Keratinocyte (primary cell): ENCODE measurements around the gene NFASC. TPM values are rescaled to one million over a fixed set of nuclear protein-coding genes. Genes with fewer than 3 reads are reported as not detected.

ENCODE experiments used
- DNase-seq: peaks from one replicate; pipeline ENCODE4 v3.0.0-alpha.2; 2011; ENCODE audit warnings: low read depth, missing footprints, low spot score
- FAIRE-seq: peaks from 2 replicates; lab custom pipeline; 2011; peaks lifted over from hg19 to GRCh38; lab: Jason Lieb, UNC
- H2AFZ ChIP-seq: 2 replicates; pipeline ENCODE4 v1.6.0; 2012; ENCODE audit warnings: low read length, control low read depth, inconsistent platforms; ENCODE audit not compliant: control insufficient read depth
- H3K27ac ChIP-seq: 2 replicates; pipeline ENCODE4 v1.5.1; 2011; ENCODE audit warnings: low read length; ENCODE audit not compliant: control insufficient read depth, insufficient read depth
- H3K27me3 ChIP-seq: 3 replicates; pipeline ENCODE4 v1.6.0; 2011; ENCODE audit warnings: low read length; ENCODE audit not compliant: control insufficient read depth, insufficient read depth; ENCODE audit errors: extremely low read depth
- H3K36me3 ChIP-seq, 2 experiments: 2 replicates in 1 of 2; 3 replicates in 1 of 2; pipeline ENCODE4 v1.5.1; 2011; ENCODE audit warnings: low read length in 2 of 2, mild to moderate bottlenecking in 1 of 2; ENCODE audit not compliant: control insufficient read depth in 2 of 2, insufficient read depth in 2 of 2; ENCODE audit errors: extremely low read depth in 1 of 2
- H3K4me1 ChIP-seq: 3 replicates; pipeline ENCODE4 v1.5.1; 2011; ENCODE audit warnings: low read length; ENCODE audit not compliant: control insufficient read depth, insufficient read depth; ENCODE audit errors: extremely low read depth
- H3K4me2 ChIP-seq: 3 replicates; pipeline ENCODE4 v1.6.0; 2011; ENCODE audit warnings: low read depth, low read length; ENCODE audit not compliant: control insufficient read depth, insufficient read depth; ENCODE audit errors: extremely low read depth
- H3K4me3 ChIP-seq, 3 experiments: fragments of 200-600 bp in 1 of 3; sonication (generic) in 1 of 3; 2 replicates in 2 of 3; 3 replicates in 1 of 3; pipeline ENCODE4 v1.5.1; 2011 to 2016; ENCODE audit warnings: low read length in 3 of 3, mild to moderate bottlenecking in 3 of 3, control low read depth in 2 of 3, inconsistent platforms in 1 of 3, low read depth in 1 of 3, mixed read lengths in 1 of 3, mixed run types in 1 of 3, moderate library complexity in 1 of 3; ENCODE audit not compliant: control insufficient read depth in 2 of 3, insufficient read depth in 2 of 3; ENCODE audit errors: extremely low read depth in 1 of 3
- H3K79me2 ChIP-seq: 2 replicates; pipeline ENCODE4 v1.6.0; 2012; ENCODE audit warnings: low read length; ENCODE audit not compliant: control insufficient read depth, insufficient read depth
- H3K9ac ChIP-seq: 3 replicates; pipeline ENCODE4 v1.6.0; 2011; ENCODE audit warnings: low read length; ENCODE audit not compliant: control insufficient read depth, insufficient read depth; ENCODE audit errors: extremely low read depth
- H3K9me1 ChIP-seq: 3 replicates; pipeline ENCODE4 v1.6.0; 2011; ENCODE audit warnings: low read length; ENCODE audit not compliant: control insufficient read depth, insufficient read depth; ENCODE audit errors: extremely low read depth
- H3K9me3 ChIP-seq: 2 replicates; pipeline ENCODE4 v1.5.1; 2012; ENCODE audit warnings: low read depth, low read length; ENCODE audit not compliant: control insufficient read depth
- H4K20me1 ChIP-seq: 3 replicates; pipeline ENCODE4 v1.6.0; 2011; ENCODE audit warnings: low read length; ENCODE audit not compliant: control insufficient read depth, insufficient read depth; ENCODE audit errors: extremely low read depth
- EZH2 ChIP-seq: IDR thresholded peaks from one replicate; pipeline ENCODE4 v1.6.1; 2012; ENCODE audit warnings: inconsistent platforms, mild to moderate bottlenecking, low read length, moderate library complexity
- dilution Hi-C: fragments of 300-500 bp; cut with MboI; formaldehyde crosslinking; loops from one replicate; pipeline ENCODE4 v1.7.0; 2020; ENCODE audit warnings: low sequenced_read_pairs; ENCODE audit not compliant: extremely low pct_ligation_motif_present
- polyA plus RNA-seq, 5 experiments: library from polyadenylated mRNA; depleted of rRNA in 3 of 5; stranded (reverse) in 3 of 5; stranded (forward) in 1 of 5; unstranded in 1 of 5; fragments of >200 nt; gene quantifications; 1 replicate in 1 of 5; 2 replicates in 3 of 5; 3 replicates in 1 of 5; pipeline versions ENCODE4 v1.2.1 to v1.2.3, GENCODE V29; 2011 to 2012; ENCODE audit warnings: missing spikeins in 2 of 5, low read depth in 1 of 5, low replicate concordance in 1 of 5
- TF ChIP-seq, protein P1 (sequence below), 3 experiments: IDR thresholded peaks in 1 of 3; conservative IDR thresholded peaks in 1 of 3; optimal IDR thresholded peaks in 1 of 3; 2 replicates in 2 of 3; 3 replicates in 1 of 3; pipeline versions ENCODE3 to v1.5.1; 2011; ENCODE audit warnings: low read length in 3 of 3, mild to moderate bottlenecking in 3 of 3, moderate library complexity in 2 of 3, control low read depth in 1 of 3, inconsistent platforms in 1 of 3; ENCODE audit not compliant: insufficient read depth in 2 of 3; ENCODE audit errors: extremely low read depth in 1 of 3

The NFASC gene
- polyA plus RNA-seq, 1 donor (not counting 4 experiments of a cell fraction or from before 2014, with no cell fraction given): 4.3 TPM

DNA sequence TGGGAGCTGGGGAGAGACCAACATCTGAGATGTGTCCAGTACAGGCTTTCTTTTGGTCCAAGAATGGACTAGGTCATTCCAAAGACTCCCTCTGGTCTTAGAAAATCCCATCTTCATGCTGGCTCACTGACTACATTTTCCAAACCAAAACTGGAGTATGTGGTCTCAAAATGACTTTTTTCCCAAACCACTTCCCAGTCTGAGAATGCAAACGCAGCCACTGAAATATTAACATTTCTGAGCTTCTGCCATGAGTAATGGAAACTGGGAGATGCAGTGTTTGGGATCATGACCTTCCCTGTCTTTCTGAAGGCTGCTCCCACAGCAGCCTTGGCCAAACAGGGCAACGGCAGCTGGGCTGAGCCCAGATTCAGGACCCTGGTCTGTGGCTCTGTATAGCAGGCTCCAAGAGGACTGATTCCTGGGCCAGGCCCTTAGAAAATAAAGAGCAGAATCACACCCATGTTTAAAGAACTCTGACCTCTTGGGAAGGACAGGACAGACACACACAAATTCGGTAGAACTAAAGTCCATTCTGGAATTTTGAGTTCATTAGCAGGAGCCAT is 110.3 kb downstream of the NFASC start:
- no peak overlapping the region for H2AFZ ChIP-seq
- H3K4me3 ChIP-seq: no peak overlapping the region
- no peak overlapping the region for H3K27ac ChIP-seq
- dilution Hi-C loops: no loop called here
- H3K9me1 ChIP-seq: no peaks in the 10 kb centered on the region
- H3K9ac ChIP-seq: no peak overlapping the region
- FAIRE-seq: no peak
- no peaks in the 10 kb centered on the region for H3K9me3 ChIP-seq
- H3K27me3 ChIP-seq: no peaks in the 10 kb centered on the region
- no peaks in the 10 kb centered on the region for H3K36me3 ChIP-seq
- TF ChIP-seq, protein P1, sequence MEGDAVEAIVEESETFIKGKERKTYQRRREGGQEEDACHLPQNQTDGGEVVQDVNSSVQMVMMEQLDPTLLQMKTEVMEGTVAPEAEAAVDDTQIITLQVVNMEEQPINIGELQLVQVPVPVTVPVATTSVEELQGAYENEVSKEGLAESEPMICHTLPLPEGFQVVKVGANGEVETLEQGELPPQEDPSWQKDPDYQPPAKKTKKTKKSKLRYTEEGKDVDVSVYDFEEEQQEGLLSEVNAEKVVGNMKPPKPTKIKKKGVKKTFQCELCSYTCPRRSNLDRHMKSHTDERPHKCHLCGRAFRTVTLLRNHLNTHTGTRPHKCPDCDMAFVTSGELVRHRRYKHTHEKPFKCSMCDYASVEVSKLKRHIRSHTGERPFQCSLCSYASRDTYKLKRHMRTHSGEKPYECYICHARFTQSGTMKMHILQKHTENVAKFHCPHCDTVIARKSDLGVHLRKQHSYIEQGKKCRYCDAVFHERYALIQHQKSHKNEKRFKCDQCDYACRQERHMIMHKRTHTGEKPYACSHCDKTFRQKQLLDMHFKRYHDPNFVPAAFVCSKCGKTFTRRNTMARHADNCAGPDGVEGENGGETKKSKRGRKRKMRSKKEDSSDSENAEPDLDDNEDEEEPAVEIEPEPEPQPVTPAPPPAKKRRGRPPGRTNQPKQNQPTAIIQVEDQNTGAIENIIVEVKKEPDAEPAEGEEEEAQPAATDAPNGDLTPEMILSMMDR (optimal IDR thresholded peaks at IDR 0.05 in 1 of 3, IDR thresholded peaks at IDR 0.05 in 1 of 3, conservative IDR thresholded peaks at IDR 0.05 in 1 of 3; ENCODE audit: extremely low read depth in 1 of 3, insufficient read depth in 2 of 3, low read length in 3 of 3): no peak
- TF ChIP-seq EZH2: no peak
- no peak overlapping the region for H3K4me2 ChIP-seq
- H4K20me1 ChIP-seq: no peaks in the 10 kb centered on the region
- DNase-seq: no peak
- H3K4me1 ChIP-seq: no peaks in the 10 kb centered on the region
- H3K79me2 ChIP-seq: no peaks in the 10 kb centered on the region

DNA sequence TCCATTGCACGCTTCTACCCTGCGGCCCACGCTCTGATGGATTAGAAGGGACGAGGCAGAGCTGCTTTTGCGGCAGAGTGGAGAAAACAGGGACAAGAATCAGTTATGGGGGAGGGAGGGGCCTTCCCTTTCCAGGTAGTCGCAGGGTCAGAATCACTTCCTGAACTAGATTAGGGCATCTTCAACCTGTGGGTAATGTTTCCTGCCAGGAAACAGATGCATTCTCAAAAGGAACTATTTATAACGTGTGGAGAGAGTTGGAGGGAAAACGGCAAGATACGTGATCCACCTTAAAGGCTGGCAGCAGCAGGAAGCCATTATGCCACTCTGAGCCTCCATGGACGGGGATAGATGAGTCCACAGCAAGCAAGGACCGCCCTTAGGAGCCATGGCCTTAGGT is 112.5 kb downstream of the NFASC start:
- no peak for DNase-seq
- H3K27me3 ChIP-seq: no peaks in the 10 kb centered on the region
- no peaks in the 10 kb centered on the region for H3K9me3 ChIP-seq
- no peak overlapping the region for H3K27ac ChIP-seq
- no peaks in the 10 kb centered on the region for H3K9me1 ChIP-seq
- H3K4me3 ChIP-seq: no peak overlapping the region
- dilution Hi-C loops: no loop called here
- H3K4me2 ChIP-seq: no peak overlapping the region
- no peak for TF ChIP-seq EZH2
- TF ChIP-seq, protein P1 (optimal IDR thresholded peaks at IDR 0.05 in 1 of 3, IDR thresholded peaks at IDR 0.05 in 1 of 3, conservative IDR thresholded peaks at IDR 0.05 in 1 of 3; ENCODE audit: extremely low read depth in 1 of 3, insufficient read depth in 2 of 3, low read length in 3 of 3): no peak
- no peak overlapping the region for H3K9ac ChIP-seq
- no peaks in the 10 kb centered on the region for H3K36me3 ChIP-seq
- no peaks in the 10 kb centered on the region for H4K20me1 ChIP-seq
- no peaks in the 10 kb centered on the region for H3K79me2 ChIP-seq
- no peak for FAIRE-seq
- no peaks in the 10 kb centered on the region for H3K4me1 ChIP-seq
- no peak overlapping the region for H2AFZ ChIP-seq
